SK-N-SH treated with all-trans-retinoic acid at 6 μM for 48 hours (cell line): ENCODE results near the gene SFPQ.

Experiments
- ARNTL ChIP-seq: fragments of 450-650 bp; formaldehyde crosslinking; IDR thresholded peaks from 2 replicates; pipeline ENCODE4 v1.5.0; 2020; ENCODE audit warnings: low read depth, mild to moderate bottlenecking, moderate library complexity, borderline replicate concordance
- ESRRG ChIP-seq: fragments of 250-450 bp; sonication (Bioruptor Pico); IDR thresholded peaks from 2 replicates; pipeline ENCODE4 v1.6.1; 2021; ENCODE audit warnings: mild to moderate bottlenecking
- GLIS3 ChIP-seq: fragments of 250-450 bp; sonication (Bioruptor Pico); IDR thresholded peaks from 2 replicates; pipeline ENCODE4 v1.5.0; 2020; ENCODE audit warnings: mild to moderate bottlenecking, moderate library complexity
- ISL1 ChIP-seq: fragments of 250-450 bp; sonication (Bioruptor Pico); IDR thresholded peaks from 2 replicates; pipeline ENCODE4 v2.1.2; 2022; ENCODE audit warnings: mild to moderate bottlenecking, moderate library complexity
- RARB ChIP-seq: fragments of 250-450 bp; sonication (Bioruptor Pico); IDR thresholded peaks from 2 replicates; pipeline ENCODE4 v1.8.0; 2021; ENCODE audit warnings: mild to moderate bottlenecking, moderate library complexity
- ZFP3 ChIP-seq: fragments of 250-450 bp; sonication (Bioruptor Pico); IDR thresholded peaks from 2 replicates; pipeline ENCODE4 v1.5.0; 2020; ENCODE audit warnings: mild to moderate bottlenecking, moderate library complexity
- ZFP30 ChIP-seq: fragments of 450-650 bp; formaldehyde crosslinking; IDR thresholded peaks from 2 replicates; pipeline ENCODE4 v1.5.0; 2022; ENCODE audit warnings: mild to moderate bottlenecking, moderate library complexity
- ZNF565 ChIP-seq: fragments of 450-650 bp; formaldehyde crosslinking; conservative IDR thresholded peaks from 2 replicates; pipeline ENCODE4 v1.5.0; 2020; ENCODE audit warnings: low read depth, mild to moderate bottlenecking, moderate library complexity
- TF ChIP-seq, protein P1 (sequence below): fragments of 250-450 bp; sonication (Bioruptor Pico); IDR thresholded peaks from 2 replicates; pipeline ENCODE4 v1.8.0; 2020; ENCODE audit warnings: mild to moderate bottlenecking, moderate library complexity, borderline replicate concordance
- TF ChIP-seq, protein P2 (sequence below): fragments of 250-450 bp; sonication (Bioruptor Pico); IDR thresholded peaks from 2 replicates; pipeline ENCODE4 v1.5.1; 2020; ENCODE audit warnings: low read depth, mild to moderate bottlenecking, moderate library complexity

DNA sequence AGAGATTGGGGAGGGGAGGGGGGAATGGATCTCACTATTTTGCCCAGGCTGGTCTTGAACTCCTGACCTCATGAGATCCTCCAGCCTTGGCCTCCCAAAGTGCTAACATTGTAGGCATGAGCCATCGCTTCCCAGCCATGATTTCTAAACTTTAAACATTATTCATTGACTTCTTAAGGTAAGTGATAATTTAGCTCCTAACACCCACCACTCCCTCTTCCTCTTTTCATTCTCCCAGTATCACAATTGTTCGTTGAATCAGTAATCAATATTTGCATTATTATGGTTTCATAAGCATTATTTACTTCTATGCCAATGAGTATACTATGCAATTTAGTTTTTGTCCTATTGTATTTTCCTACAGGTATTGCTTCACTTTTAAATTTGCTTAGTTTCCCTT, 33.6 kb upstream of the SFPQ start:
- TF ChIP-seq, protein P1, sequence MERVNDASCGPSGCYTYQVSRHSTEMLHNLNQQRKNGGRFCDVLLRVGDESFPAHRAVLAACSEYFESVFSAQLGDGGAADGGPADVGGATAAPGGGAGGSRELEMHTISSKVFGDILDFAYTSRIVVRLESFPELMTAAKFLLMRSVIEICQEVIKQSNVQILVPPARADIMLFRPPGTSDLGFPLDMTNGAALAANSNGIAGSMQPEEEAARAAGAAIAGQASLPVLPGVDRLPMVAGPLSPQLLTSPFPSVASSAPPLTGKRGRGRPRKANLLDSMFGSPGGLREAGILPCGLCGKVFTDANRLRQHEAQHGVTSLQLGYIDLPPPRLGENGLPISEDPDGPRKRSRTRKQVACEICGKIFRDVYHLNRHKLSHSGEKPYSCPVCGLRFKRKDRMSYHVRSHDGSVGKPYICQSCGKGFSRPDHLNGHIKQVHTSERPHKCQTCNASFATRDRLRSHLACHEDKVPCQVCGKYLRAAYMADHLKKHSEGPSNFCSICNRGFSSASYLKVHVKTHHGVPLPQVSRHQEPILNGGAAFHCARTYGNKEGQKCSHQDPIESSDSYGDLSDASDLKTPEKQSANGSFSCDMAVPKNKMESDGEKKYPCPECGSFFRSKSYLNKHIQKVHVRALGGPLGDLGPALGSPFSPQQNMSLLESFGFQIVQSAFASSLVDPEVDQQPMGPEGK (CRISPR knock-in tag) = no peak
- no peak for TF ChIP-seq ESRRG (CRISPR knock-in tag)
- no peak for TF ChIP-seq RARB (CRISPR knock-in tag)
- no peak for TF ChIP-seq ZNF565
- TF ChIP-seq ARNTL (CRISPR knock-in tag) = no peak
- TF ChIP-seq, protein P2, sequence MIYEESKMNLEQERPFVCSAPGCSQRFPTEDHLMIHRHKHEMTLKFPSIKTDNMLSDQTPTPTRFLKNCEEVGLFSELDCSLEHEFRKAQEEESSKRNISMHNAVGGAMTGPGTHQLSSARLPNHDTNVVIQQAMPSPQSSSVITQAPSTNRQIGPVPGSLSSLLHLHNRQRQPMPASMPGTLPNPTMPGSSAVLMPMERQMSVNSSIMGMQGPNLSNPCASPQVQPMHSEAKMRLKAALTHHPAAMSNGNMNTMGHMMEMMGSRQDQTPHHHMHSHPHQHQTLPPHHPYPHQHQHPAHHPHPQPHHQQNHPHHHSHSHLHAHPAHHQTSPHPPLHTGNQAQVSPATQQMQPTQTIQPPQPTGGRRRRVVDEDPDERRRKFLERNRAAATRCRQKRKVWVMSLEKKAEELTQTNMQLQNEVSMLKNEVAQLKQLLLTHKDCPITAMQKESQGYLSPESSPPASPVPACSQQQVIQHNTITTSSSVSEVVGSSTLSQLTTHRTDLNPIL (CRISPR knock-in tag) = no peak
- TF ChIP-seq ZFP30 (CRISPR knock-in tag) = no peak
- no peak for TF ChIP-seq GLIS3
- no peak for TF ChIP-seq ZFP3 (CRISPR knock-in tag)
- TF ChIP-seq ISL1 (CRISPR knock-in tag) = no peak
